ENCODE data around the gene RORC.

Gene RORC

DNA sequence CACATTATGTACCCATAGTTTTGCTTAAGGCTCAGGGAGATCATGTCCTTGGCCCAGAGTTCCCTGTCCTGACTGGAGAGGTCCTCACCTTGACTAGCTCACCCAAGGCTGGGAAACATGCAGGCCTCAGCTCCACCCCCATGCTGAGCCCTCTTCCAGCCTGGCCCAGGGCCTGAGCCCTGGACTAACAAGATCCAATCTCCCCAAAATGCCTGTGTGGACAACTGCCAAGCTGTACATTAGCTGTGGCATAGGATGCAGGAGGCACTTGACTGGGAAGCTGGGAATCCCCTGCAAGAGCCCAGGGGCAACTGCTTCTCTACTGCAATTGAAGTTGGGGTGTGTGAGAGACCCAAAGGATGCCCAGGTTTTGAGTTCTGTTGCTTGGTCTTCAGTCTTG, 28.4 kb downstream of the RORC start:
- no peak overlapping the region for H3K4me3 ChIP-seq (ENCODE audit: low read depth, low read length)
- TF ChIP-seq, protein P1, sequence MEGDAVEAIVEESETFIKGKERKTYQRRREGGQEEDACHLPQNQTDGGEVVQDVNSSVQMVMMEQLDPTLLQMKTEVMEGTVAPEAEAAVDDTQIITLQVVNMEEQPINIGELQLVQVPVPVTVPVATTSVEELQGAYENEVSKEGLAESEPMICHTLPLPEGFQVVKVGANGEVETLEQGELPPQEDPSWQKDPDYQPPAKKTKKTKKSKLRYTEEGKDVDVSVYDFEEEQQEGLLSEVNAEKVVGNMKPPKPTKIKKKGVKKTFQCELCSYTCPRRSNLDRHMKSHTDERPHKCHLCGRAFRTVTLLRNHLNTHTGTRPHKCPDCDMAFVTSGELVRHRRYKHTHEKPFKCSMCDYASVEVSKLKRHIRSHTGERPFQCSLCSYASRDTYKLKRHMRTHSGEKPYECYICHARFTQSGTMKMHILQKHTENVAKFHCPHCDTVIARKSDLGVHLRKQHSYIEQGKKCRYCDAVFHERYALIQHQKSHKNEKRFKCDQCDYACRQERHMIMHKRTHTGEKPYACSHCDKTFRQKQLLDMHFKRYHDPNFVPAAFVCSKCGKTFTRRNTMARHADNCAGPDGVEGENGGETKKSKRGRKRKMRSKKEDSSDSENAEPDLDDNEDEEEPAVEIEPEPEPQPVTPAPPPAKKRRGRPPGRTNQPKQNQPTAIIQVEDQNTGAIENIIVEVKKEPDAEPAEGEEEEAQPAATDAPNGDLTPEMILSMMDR (IDR thresholded peaks at IDR 0.05; ENCODE audit: control insufficient read depth, extremely low read depth, insufficient read depth), result no peak
- DNase-seq (ENCODE audit: low read depth), result no peak

DNA sequence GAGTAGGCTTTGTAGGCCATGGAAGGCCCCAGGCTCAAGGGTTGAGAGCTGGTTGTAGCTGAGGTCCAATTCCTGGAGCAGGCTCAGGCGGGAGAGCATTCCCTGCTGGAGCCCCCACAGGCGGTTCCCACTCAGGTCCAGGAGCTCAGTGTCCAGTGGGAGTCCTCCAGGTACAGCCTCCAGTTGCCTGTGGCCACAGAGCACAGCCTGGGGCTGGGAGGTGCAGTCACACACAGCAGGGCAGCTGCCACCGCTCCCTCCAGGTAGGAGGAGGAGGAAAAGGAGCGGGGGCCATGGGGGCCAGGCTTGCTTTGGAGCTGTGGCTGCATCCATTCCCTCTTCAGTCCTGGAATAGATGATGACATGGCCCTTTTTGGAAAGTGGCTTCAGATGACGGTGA, 29.2 kb downstream of the RORC start:
- no peak overlapping the region for H3K4me3 ChIP-seq (ENCODE audit: low read depth, low read length)
- DNase-seq (ENCODE audit: low read depth), result no peak
- TF ChIP-seq, protein P1 (IDR thresholded peaks at IDR 0.05; ENCODE audit: control insufficient read depth, extremely low read depth, insufficient read depth), result no peak

DNA sequence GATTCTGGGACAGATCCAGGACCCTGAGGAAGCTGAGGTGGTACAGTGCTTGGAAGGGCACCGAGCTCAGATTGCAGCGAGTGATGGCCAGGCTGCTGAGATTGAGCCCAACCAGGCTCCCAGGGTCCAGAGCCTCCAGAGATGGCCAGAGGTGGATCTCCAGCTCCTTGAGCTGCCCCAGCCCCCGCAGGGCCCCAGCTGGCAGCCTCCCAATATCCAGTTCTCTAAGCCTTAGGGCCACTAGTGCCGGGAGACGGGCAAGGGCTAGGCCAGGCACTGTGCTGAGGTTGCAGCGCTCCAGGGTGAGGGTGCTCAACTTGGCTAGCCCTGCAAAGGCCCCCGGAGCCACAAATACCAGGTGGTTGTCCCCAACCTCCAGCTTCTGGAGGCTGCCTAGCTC, 29.8 kb downstream of the RORC start:
- no peak for DNase-seq (ENCODE audit: low read depth)
- H3K4me3 ChIP-seq (ENCODE audit: low read depth, low read length), result no peak overlapping the region
- TF ChIP-seq, protein P1 (IDR thresholded peaks at IDR 0.05; ENCODE audit: control insufficient read depth, extremely low read depth, insufficient read depth), result no peak

DNA sequence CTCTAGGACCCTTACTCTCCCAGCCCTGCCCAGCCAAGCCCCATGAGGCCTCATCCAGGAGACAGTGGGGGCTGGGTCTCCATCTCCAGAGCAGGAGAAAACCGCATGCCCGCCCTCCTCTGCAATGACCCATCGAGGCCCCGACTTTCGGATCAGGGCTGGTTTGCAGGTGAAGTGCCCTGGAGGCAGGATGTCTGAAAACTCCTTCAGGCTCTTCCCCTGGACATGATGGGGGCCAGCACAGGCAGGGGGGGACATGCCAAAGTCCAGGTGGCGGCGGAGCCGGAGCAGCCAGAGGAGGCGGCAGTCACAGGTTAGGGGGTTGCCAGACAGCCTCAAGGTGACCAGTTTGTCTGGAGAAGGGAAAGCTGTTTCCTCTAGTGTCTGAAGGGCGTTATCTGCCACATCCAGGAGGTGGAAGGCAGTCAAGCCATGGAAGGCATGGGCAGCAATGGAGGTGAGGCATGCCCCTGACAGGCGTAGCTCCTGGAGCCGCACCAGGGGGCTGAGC, 30.2 kb downstream of the RORC start:
- no peak overlapping the region for H3K4me3 ChIP-seq (ENCODE audit: low read depth, low read length)
- TF ChIP-seq, protein P1 (IDR thresholded peaks at IDR 0.05; ENCODE audit: control insufficient read depth, extremely low read depth, insufficient read depth), result no peak
- no peak for DNase-seq (ENCODE audit: low read depth)

DNA sequence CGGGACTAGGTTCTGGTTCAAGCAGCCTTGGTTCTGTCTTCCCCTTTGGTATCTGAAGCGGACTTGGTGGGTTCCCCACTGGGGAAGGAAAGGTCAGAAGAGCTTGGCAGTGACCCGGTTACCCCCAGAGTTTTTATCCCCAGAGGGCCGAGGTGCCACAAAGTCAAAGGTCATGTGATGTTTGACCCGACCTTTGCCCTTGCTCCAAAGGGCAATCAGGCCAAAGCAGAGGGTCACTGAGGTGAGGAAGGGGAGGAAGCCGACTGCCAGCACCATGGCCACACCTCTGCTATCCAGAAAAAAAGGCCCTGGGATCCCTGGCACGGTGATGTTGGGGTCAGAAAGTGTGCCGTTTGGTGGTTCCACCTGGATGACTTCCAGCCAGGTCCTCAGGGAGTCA, 30.8 kb downstream of the RORC start:
- TF ChIP-seq, protein P1 (IDR thresholded peaks at IDR 0.05; ENCODE audit: control insufficient read depth, extremely low read depth, insufficient read depth), result no peak
- no peak for DNase-seq (ENCODE audit: low read depth)
- H3K4me3 ChIP-seq (ENCODE audit: low read depth, low read length), result no peak overlapping the region

DNA sequence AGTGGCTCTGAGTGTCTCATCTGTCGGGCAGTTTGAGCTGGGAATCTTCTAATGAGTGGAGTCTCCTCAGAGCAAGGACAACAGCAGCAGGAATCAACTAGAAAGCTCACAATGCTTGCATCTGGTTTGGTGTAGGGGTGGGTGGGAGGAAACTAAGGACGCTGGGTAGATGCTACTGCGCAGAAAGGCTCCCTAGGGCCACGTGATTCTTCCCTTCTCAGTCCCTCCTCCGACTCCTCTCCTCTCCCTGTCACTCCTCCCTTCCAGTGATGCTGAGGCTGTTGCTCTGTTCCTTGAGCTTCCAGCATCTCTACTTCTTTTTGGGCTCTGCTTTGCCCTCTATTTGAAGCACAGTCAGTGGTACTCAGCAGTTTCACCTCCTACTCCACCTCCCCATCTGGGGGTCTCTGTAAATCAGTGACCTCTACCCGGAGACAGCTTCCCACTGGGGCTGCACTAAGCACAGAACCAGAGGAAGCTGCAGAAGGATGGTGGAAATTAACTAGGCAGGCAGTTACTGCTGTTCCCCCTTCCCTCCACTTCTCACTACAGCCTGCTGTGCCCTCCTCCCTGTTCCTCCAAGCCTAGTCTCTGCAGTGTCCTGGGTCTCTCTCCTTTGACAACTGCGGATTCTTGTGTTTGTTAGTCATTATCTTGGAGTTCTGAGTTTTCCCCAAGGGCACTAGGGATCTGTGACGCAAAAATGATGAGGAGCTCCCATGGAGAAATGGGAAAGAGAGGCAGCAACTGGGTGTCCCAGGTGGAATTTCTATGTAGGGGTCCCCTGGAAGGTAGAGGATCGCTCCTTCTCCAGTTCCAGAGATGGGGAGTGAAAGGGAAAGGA, 32.2 kb downstream of the RORC start:
- no peak for DNase-seq (ENCODE audit: low read depth)
- TF ChIP-seq, protein P1 (IDR thresholded peaks at IDR 0.05; ENCODE audit: control insufficient read depth, extremely low read depth, insufficient read depth), result no peak
- no peak overlapping the region for H3K4me3 ChIP-seq (ENCODE audit: low read depth, low read length)
